SK-N-SH (cell line): ENCODE data around the gene PHLDB2. TPM values are rescaled to one million over a fixed set of nuclear protein-coding genes. Genes with fewer than 3 reads are reported as not detected.

Experiments used
- CTCF ChIA-PET: fragments of 300-600, 350-600 bp; formaldehyde crosslinking; extraction: SDS; loops from one replicate; lab custom pipeline; 2021; lab: Yijun Ruan, JAX
- POLR2A ChIA-PET: fragments of 350-600 bp; sonication (Branson Sonifier 250); formaldehyde crosslinking; extraction: SDS; loops from one replicate; lab custom pipeline; 2020; ENCODE audit warnings: antibody characterized with exemption, inconsistent platforms; lab: Yijun Ruan, JAX
- DNase-seq: peaks from one replicate; pipeline ENCODE4 v3.0.0; 2012
- H2AFZ ChIP-seq: fragments of 200-600 bp; sonication (generic); 2 replicates; pipeline ENCODE4 v1.8.1; 2016; ENCODE audit warnings: antibody characterized with exemption, mild to moderate bottlenecking, low read depth
- H3F3A ChIP-seq: fragments of 200-600 bp; sonication (generic); replicated peaks from 2 replicates; pipeline ENCODE3; 2016; ENCODE audit warnings: antibody characterized with exemption, mild to moderate bottlenecking; ENCODE audit not compliant: insufficient read depth
- H3K27ac ChIP-seq, 2 experiments: fragments of 200-500 bp in 1 of 2; fragments of 200-600 bp in 1 of 2; sonication (Bioruptor generic) in 1 of 2; sonication (generic), shearing (Covaris generic) in 1 of 2; 2 replicates each; pipeline versions ENCODE4 v1.5.1 to v1.6.1; 2014 to 2016; ENCODE audit warnings: low read depth in 2 of 2, inconsistent platforms in 1 of 2, low read length in 1 of 2, mild to moderate bottlenecking in 1 of 2, mixed read lengths in 1 of 2
- H3K27me3 ChIP-seq: fragments of 200-600 bp; sonication (generic), shearing (Covaris generic); 2 replicates; pipeline ENCODE4 v1.6.1; 2016; ENCODE audit warnings: mixed run types; ENCODE audit not compliant: insufficient read depth
- H3K36me3 ChIP-seq, 2 experiments: fragments of 200-500 bp in 1 of 2; fragments of 200-600 bp in 1 of 2; sonication (Bioruptor generic) in 1 of 2; sonication (generic) in 1 of 2; replicated peaks in 1 of 2; 2 replicates each; pipeline versions ENCODE3 to v1.5.1; 2014 to 2016; ENCODE audit warnings: low read length in 1 of 2, mild to moderate bottlenecking in 1 of 2; ENCODE audit not compliant: insufficient read depth in 2 of 2, control insufficient read depth in 1 of 2
- H3K4me1 ChIP-seq, 2 experiments: fragments of 200-500 bp in 1 of 2; fragments of 200-600 bp in 1 of 2; sonication (Bioruptor generic) in 1 of 2; sonication (generic), shearing (Covaris generic) in 1 of 2; 2 replicates each; pipeline versions ENCODE4 v1.5.1 to v1.6.1; 2014 to 2016; ENCODE audit warnings: low read depth in 1 of 2, low read length in 1 of 2, mixed run types in 1 of 2; ENCODE audit not compliant: insufficient read depth in 2 of 2, control insufficient read depth in 1 of 2
- H3K4me2 ChIP-seq: fragments of 200-600 bp; sonication (generic), shearing (Covaris generic); 2 replicates; pipeline ENCODE4 v1.6.1; 2017; ENCODE audit warnings: mixed run types
- H3K4me3 ChIP-seq, 2 experiments: fragments of 200-500 bp in 1 of 2; fragments of 200-600 bp in 1 of 2; sonication (Bioruptor generic) in 1 of 2; sonication (generic), shearing (Covaris generic) in 1 of 2; 2 replicates each; pipeline versions ENCODE4 v1.5.1 to v1.8.1; 2014 to 2016; ENCODE audit warnings: low read depth in 2 of 2, inconsistent platforms in 1 of 2, low read length in 1 of 2, mild to moderate bottlenecking in 1 of 2, mixed read lengths in 1 of 2, moderate library complexity in 1 of 2
- H3K79me2 ChIP-seq: fragments of 200-600 bp; sonication (generic); 2 replicates; pipeline ENCODE4 v1.8.1; 2017; ENCODE audit warnings: mild to moderate bottlenecking; ENCODE audit not compliant: insufficient read depth
- H3K9ac ChIP-seq: fragments of 200-600 bp; sonication (generic); 2 replicates; pipeline ENCODE4 v1.6.1; 2017; ENCODE audit warnings: mixed run types
- H3K9me2 ChIP-seq: fragments of 200-600 bp; sonication (generic); 2 replicates; pipeline ENCODE4 v1.6.1; 2017; ENCODE audit warnings: mixed run types
- H3K9me3 ChIP-seq: fragments of 200-600 bp; sonication (generic); 2 replicates; pipeline ENCODE4 v1.6.1; 2017; ENCODE audit warnings: mixed run types, mild to moderate bottlenecking, moderate library complexity
- H4K20me1 ChIP-seq: fragments of 200-600 bp; sonication (generic); 2 replicates; pipeline ENCODE4 v1.6.1; 2017; ENCODE audit warnings: mild to moderate bottlenecking, mixed run types; ENCODE audit not compliant: insufficient read depth
- CHD2 ChIP-seq: fragments of 150-350 bp; IDR thresholded peaks from 2 replicates; pipeline ENCODE4 v1.6.1; 2018; ENCODE audit warnings: low read length; ENCODE audit not compliant: partially characterized antibody
- ELF1 ChIP-seq: IDR thresholded peaks from 2 replicates; pipeline ENCODE4 v1.4.0; 2012
- EP300 ChIP-seq, 2 experiments: IDR thresholded peaks; 2 replicates each; pipeline versions ENCODE4 v1.4.0 to v1.6.1; 2012; ENCODE audit warnings: borderline replicate concordance in 1 of 2, low read depth in 1 of 2, low read length in 1 of 2
- EZH2phosphoT487 ChIP-seq: fragments of 200-600 bp; sonication (generic); IDR thresholded peaks from 2 replicates; pipeline ENCODE4 v1.6.1; 2017; ENCODE audit warnings: low read depth, mixed run types, mild to moderate bottlenecking, antibody characterized with exemption, moderate library complexity, borderline replicate concordance
- FOXM1 ChIP-seq: IDR thresholded peaks from 2 replicates; pipeline ENCODE4 v1.4.0; 2012; ENCODE audit warnings: low read depth, mild to moderate bottlenecking
- GABPA ChIP-seq: IDR thresholded peaks from 2 replicates; pipeline ENCODE4 v1.4.0; 2012; ENCODE audit warnings: low read depth, mild to moderate bottlenecking
- MAX ChIP-seq: IDR thresholded peaks from 2 replicates; pipeline ENCODE4 v1.4.0; 2012; ENCODE audit warnings: low read depth
- NFIC ChIP-seq: IDR thresholded peaks from 2 replicates; pipeline ENCODE4 v1.4.0; 2012; ENCODE audit warnings: borderline replicate concordance
- RAD21 ChIP-seq: IDR thresholded peaks from 2 replicates; pipeline ENCODE4 v1.6.1; 2012; ENCODE audit warnings: mild to moderate bottlenecking, low read length
- RXRA ChIP-seq: IDR thresholded peaks from 2 replicates; pipeline ENCODE4 v1.4.0; 2012; ENCODE audit warnings: low read depth, mild to moderate bottlenecking, borderline replicate concordance
- TAF1 ChIP-seq: IDR thresholded peaks from 2 replicates; pipeline ENCODE4 v1.6.1; 2012; ENCODE audit warnings: low read depth, mild to moderate bottlenecking, low read length, moderate library complexity, borderline replicate concordance
- TEAD4 ChIP-seq: IDR thresholded peaks from 2 replicates; pipeline ENCODE4 v1.4.0; 2012; ENCODE audit warnings: mild to moderate bottlenecking, borderline replicate concordance; ENCODE audit not compliant: insufficient read depth
- YY1 ChIP-seq: IDR thresholded peaks from 2 replicates; pipeline ENCODE4 v1.4.0; 2012; ENCODE audit warnings: low read depth, mild to moderate bottlenecking
- ZBTB33 ChIP-seq: IDR thresholded peaks from 2 replicates; pipeline ENCODE4 v1.4.0; 2012; ENCODE audit warnings: low read depth, borderline replicate concordance
- WGBS: methylation state at CpG from one replicate; pipeline ENCODE4 v1.1.6; 2017; ENCODE audit warnings: low lambda C conversion rate; 5-methylcytosine and 5-hydroxymethylcytosine counted together
- polyA plus RNA-seq, 3 experiments: library from polyadenylated mRNA; depleted of rRNA; stranded (reverse); fragments of >200 nt; gene quantifications; 2 replicates each; pipeline ENCODE4 v1.2.3, GENCODE V29; 2012

The PHLDB2 gene
- polyA plus RNA-seq (2012; rRNA removed) = 18.0 and 23.3 TPM in 2 replicates
- 18.0 and 21.5 TPM in 2 replicates for polyA plus RNA-seq (2012; cell fraction: cytosol; rRNA removed)
- 36.7 and 73.8 TPM in 2 replicates for polyA plus RNA-seq (2012; cell fraction: nucleus; rRNA removed)

- WGBS = 1% methylated on average over 27 of the region's 78 CpGs
Observed at GRCh38 chr3:111859061-111859973, at the start of gene PHLDB2. PHLDB2 (plus strand) TSS chr3:111859265; CDS start chr3:111884078, 24,813 bp downstream.

More at GRCh38 chr3:111859061-111859973, at the start of gene PHLDB2:
- no peaks in the 10 kb centered on the region for H3K27me3 ChIP-seq
- H3K9me3 ChIP-seq = no peaks in the 10 kb centered on the region
- H2AFZ ChIP-seq = peak within 1 kb of the TSS; percentile 58
- DNase-seq = peak; percentile 91
- peaks cover 7 to 16% of the 10 kb centered on the region in 2 experiments for H3K4me1 ChIP-seq
- no peaks in the 10 kb centered on the region for H3K36me3 ChIP-seq
- TF ChIP-seq TAF1 = peak; percentile 67; the same call in 1 of the 2 replicates
- no peak for TF ChIP-seq CHD2
- TF ChIP-seq ZBTB33 = peak; percentile 30; the same call in 1 of the 2 replicates
- no peak for TF ChIP-seq TEAD4
- TF ChIP-seq EZH2phosphoT487 = no peak
- TF ChIP-seq NFIC = no peak; the same call in 1 of the 2 replicates
- no peak for TF ChIP-seq ELF1
- no peak for TF ChIP-seq GABPA
- TF ChIP-seq FOXM1 = no peak
- TF ChIP-seq YY1 = 0 out of 2 replicates have a peak, but pooled peaks have one; percentile 19
- TF ChIP-seq EP300 (IDR thresholded peaks at IDR 0.05; ENCODE audit: borderline replicate concordance in 1 of 2, low read depth in 1 of 2, low read length in 1 of 2) = 0 out of 4 replicates have a peak, but pooled peaks of 1 of the 2 experiments have one; percentile 52
- 0 out of 2 replicates have a peak, but pooled peaks have one; percentile 4 for TF ChIP-seq RXRA
- TF ChIP-seq MAX = peak; percentile 41
- TF ChIP-seq RAD21 = no peak
- no peaks in the 10 kb centered on the region for H3K9me2 ChIP-seq
- peak within 1 kb of the TSS; percentile 82 to 84 for H3K4me3 ChIP-seq
- ChIA-PET POLR2A (interaction anchor here (0.6 kb wide), 1 partner anchor 43 kb away, joined by 3 read pairs; no protein-coding TSS in a partner anchor), CTCF (interaction anchor here (0.7 to 4.1 kb wide), 11 partner anchors 10 to 154 kb away, joined by 3 to 48 read pairs (median 4); no protein-coding TSS in a partner anchor)
- H4K20me1 ChIP-seq = no peaks in the 10 kb centered on the region
- peaks cover 67% of the 10 kb centered on the region for H3K79me2 ChIP-seq
- H3K4me2 ChIP-seq = peak within 1 kb of the TSS; percentile 81
- H3F3A ChIP-seq = peaks cover 29% of the 10 kb centered on the region
- H3K9ac ChIP-seq = peak within 1 kb of the TSS; percentile 97
- H3K27ac ChIP-seq = peak within 1 kb of the TSS; percentile 60 to 98; a peak in 3 of 4 replicates
